Lower lobe of right lung (tissue), 2 donors: ENCODE data around the gene CYP24A1. TPM values are rescaled to one million over a fixed set of nuclear protein-coding genes. Genes with fewer than 3 reads are reported as not detected.

ENCODE experiments used
- ATAC-seq, 2 donors: fragments of 200-7000 bp; cut with Tn5 transposase; one replicate each; pipeline ENCODE4 v1.9.1; 2020 to 2022; ENCODE audit warnings: mild to moderate bottlenecking in 2 of 2, moderate library complexity in 2 of 2
- DNase-seq: peaks from one replicate; pipeline ENCODE4 v3.0.0-alpha.2; 2020
- H3K27ac ChIP-seq: fragments of 200-600 bp; one replicate; pipeline ENCODE4 v1.8.0; 2022
- H3K27me3 ChIP-seq: fragments of 200-600 bp; one replicate; pipeline ENCODE4 v1.8.0; 2022; ENCODE audit warnings: low read depth
- H3K36me3 ChIP-seq: fragments of 200-600 bp; one replicate; pipeline ENCODE4 v1.8.0; 2022; ENCODE audit warnings: mild to moderate bottlenecking
- H3K4me1 ChIP-seq: fragments of 200-600 bp; one replicate; pipeline ENCODE4 v1.8.0; 2022
- H3K4me3 ChIP-seq: fragments of 200-600 bp; one replicate; pipeline ENCODE4 v1.8.0; 2022; ENCODE audit warnings: mild to moderate bottlenecking
- H3K9me3 ChIP-seq: fragments of 200-600 bp; one replicate; pipeline ENCODE4 v1.8.0; 2022
- CTCF ChIP-seq: fragments of 200-600 bp; IDR thresholded peaks from one replicate; pipeline ENCODE4 v1.8.0; 2022; ENCODE audit warnings: antibody characterized with exemption, mild to moderate bottlenecking
- intact Hi-C: fragments of 100-400 bp; cut with DNase I; formaldehyde crosslinking; loops from one replicate; pipeline ENCODE4 v1.11.0; 2022
- total RNA-seq: library from RNA; stranded (reverse); fragmentation: NEBNext Ultra II Directional; extraction: Animal tissue kit (Norgen Biotek cat#: 25700); gene quantifications from one replicate; pipeline ENCODE4 v1.2.1, GENCODE V29; 2021
- donor health status: DM: no; HTN: yes; CAD: no; lungs with severe emphysema.

Gene CYP24A1
- total RNA-seq, 1 donor from 2014 or later: 0.21 TPM

DNA sequence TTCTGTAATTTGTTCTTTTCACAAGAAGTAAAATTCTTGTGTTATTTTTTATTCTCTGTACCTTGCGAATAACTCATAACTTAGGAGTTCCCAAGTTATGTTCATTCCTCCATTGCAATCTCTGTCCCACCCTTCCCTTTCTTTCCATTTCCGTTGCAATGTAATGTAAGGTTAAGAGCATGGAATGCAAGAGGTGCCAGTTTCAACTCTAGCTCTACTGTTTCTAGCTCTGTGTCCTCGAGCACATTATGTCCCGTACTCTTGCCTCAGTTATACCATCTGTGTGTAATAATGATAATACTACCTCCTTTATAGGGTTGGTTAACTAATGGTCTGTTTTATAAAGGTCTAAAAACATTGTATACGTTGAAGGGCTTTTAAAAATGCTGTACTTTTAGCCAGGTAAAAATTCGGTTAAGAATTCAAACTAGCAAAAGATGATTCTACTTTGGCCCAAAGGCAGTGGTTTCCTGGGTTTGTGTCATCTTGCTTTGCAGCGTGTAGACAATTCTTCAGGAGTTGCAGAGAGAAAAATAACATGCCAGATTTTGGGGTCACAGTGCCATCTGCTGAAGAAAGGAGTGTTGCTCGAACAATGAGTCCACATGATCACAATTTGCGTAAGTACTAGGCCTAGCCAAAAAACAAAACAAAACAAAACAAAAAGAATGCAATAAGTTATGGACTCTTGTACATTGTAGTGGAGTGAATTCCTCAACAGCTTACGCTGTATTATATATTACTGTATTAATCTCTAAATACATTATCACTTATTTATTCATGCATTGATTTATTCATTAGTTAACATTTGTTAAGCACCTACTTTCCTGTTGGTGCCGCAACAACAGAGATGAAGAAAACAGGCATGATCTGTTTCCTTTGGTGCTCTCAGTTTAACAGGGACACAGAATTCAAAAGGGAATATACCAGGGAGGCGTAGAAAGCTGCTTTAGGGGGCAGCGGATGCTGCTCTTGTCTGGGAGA is 24.1 kb upstream of the CYP24A1 start:
- Histone ChIP-seq H3K4me3 (no peak overlapping the region), H3K27ac (no peak overlapping the region), H3K36me3 (no peaks in the 10 kb centered on the region), H3K9me3 (no peaks in the 10 kb centered on the region), H3K27me3 (no peaks in the 10 kb centered on the region), H3K4me1 (no peaks in the 10 kb centered on the region)
- intact Hi-C loops: loop anchor here (5.0 kb wide), 1 partner anchor 101 kb away; no protein-coding TSS in a partner anchor
- no peak for ATAC-seq
- no peak for DNase-seq
- TF ChIP-seq CTCF: no peak

- H3K4me1 ChIP-seq: no peaks in the 10 kb centered on the region
- no peaks in the 10 kb centered on the region for H3K36me3 ChIP-seq
- H3K27me3 ChIP-seq: no peaks in the 10 kb centered on the region
- ATAC-seq (no peak), DNase-seq (no peak)
- no peak overlapping the region for H3K27ac ChIP-seq
- H3K9me3 ChIP-seq: no peaks in the 10 kb centered on the region
- no peak overlapping the region for H3K4me3 ChIP-seq
- no peak for TF ChIP-seq CTCF
- intact Hi-C loops: loop anchor here (5.0 kb wide), 1 partner anchor 98 kb away; no protein-coding TSS in a partner anchor
Observed at GRCh38 chr20:54195483-54196472, 22.0 kb upstream of the CYP24A1 start.

GRCh38 chr20:54194724-54195438 is 21.1 kb upstream of the CYP24A1 start:
- Histone ChIP-seq H3K36me3 (no peaks in the 10 kb centered on the region), H3K27ac (no peak overlapping the region), H3K4me1 (no peaks in the 10 kb centered on the region), H3K9me3 (no peaks in the 10 kb centered on the region), H3K27me3 (no peaks in the 10 kb centered on the region), H3K4me3 (no peak overlapping the region)
- DNase-seq (no peak), ATAC-seq (no peak)
- intact Hi-C loops: loop anchor here (5.0 kb wide), 1 partner anchor 98 kb away; no protein-coding TSS in a partner anchor
- TF ChIP-seq CTCF: no peak

DNA sequence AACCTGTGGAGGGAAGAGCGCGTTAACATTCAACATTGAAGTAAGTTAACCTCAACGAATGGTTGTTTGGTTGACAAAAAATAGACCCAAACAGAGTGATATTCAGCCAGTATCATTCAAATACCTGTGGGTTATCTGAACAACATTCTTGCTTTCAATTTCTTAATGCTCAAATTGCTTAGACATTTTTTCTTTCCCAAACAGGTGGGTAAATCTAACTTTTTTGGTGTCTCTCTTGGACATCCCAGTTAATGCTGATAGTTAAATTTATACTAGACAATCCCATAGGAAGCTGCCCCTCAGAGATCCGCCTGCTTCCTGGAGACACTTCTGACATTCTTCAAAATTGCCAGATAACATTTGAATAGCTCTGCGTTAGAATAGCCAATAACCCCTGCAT is 20.0 kb upstream of the CYP24A1 start:
- Histone ChIP-seq H3K4me3 (no peak overlapping the region), H3K36me3 (no peaks in the 10 kb centered on the region), H3K27me3 (no peaks in the 10 kb centered on the region), H3K9me3 (no peaks in the 10 kb centered on the region), H3K27ac (no peak overlapping the region), H3K4me1 (no peaks in the 10 kb centered on the region)
- intact Hi-C loops: no loop called here
- no peak for ATAC-seq
- TF ChIP-seq CTCF: no peak
- DNase-seq: no peak

- intact Hi-C loops: no loop called here
- Histone ChIP-seq H3K27ac (no peak overlapping the region), H3K36me3 (no peaks in the 10 kb centered on the region), H3K4me3 (no peak overlapping the region), H3K27me3 (no peaks in the 10 kb centered on the region), H3K9me3 (no peaks in the 10 kb centered on the region), H3K4me1 (no peaks in the 10 kb centered on the region)
- TF ChIP-seq CTCF: no peak
- DNase-seq (no peak), ATAC-seq (no peak)
Observed at GRCh38 chr20:54190217-54190616, 16.4 kb upstream of the CYP24A1 start.
